H9 (cell line): ENCODE results near the gene NODAL. TPM values are rescaled to one million over a fixed set of nuclear protein-coding genes. Genes with fewer than 3 reads are reported as not detected.

Experiments
- DNase-seq: peaks from one replicate; pipeline ENCODE4 v3.0.0-alpha.2; 2017
- H2AFZ ChIP-seq: one replicate; pipeline ENCODE4 v1.6.1; 2013; ENCODE audit warnings: mild to moderate bottlenecking, low read length, control low read depth, moderate library complexity
- H2AK5ac ChIP-seq: 2 replicates; pipeline ENCODE4 v1.6.1; 2013; ENCODE audit warnings: low read length, control low read depth, mixed read lengths; ENCODE audit not compliant: insufficient read length
- H2BK120ac ChIP-seq: one replicate; pipeline ENCODE4 v1.6.1; 2013; ENCODE audit warnings: low read depth, mild to moderate bottlenecking, low read length, control low read depth, inconsistent platforms; ENCODE audit not compliant: poor library complexity, severe bottlenecking
- H2BK12ac ChIP-seq: 2 replicates; pipeline ENCODE4 v1.6.1; 2013; ENCODE audit warnings: low read length, control low read depth, mixed read lengths, low read depth; ENCODE audit not compliant: insufficient read length
- H2BK15ac ChIP-seq: 2 replicates; pipeline ENCODE4 v1.6.1; 2013; ENCODE audit warnings: low read depth, low read length, control low read depth
- H2BK20ac ChIP-seq: one replicate; pipeline ENCODE4 v1.6.1; 2013; ENCODE audit warnings: low read depth, mild to moderate bottlenecking, low read length, control low read depth, inconsistent platforms; ENCODE audit not compliant: poor library complexity, severe bottlenecking
- H2BK5ac ChIP-seq: 2 replicates; pipeline ENCODE4 v1.6.1; 2013; ENCODE audit warnings: low read length, control low read depth, mixed read lengths; ENCODE audit not compliant: insufficient read length
- H3K14ac ChIP-seq: 2 replicates; pipeline ENCODE4 v1.6.1; 2013; ENCODE audit warnings: low read length, control low read depth; ENCODE audit not compliant: insufficient read depth
- H3K18ac ChIP-seq: 2 replicates; pipeline ENCODE4 v1.6.1; 2013; ENCODE audit warnings: low read depth, mild to moderate bottlenecking, mixed read lengths, low read length, control low read depth; ENCODE audit not compliant: insufficient read length
- H3K23ac ChIP-seq: 2 replicates; pipeline ENCODE4 v1.6.1; 2013; ENCODE audit warnings: low read length, control low read depth, mixed read lengths, low read depth; ENCODE audit not compliant: insufficient read length
- H3K23me2 ChIP-seq: 2 replicates; pipeline ENCODE4 v1.6.1; 2013; ENCODE audit warnings: low read depth, mild to moderate bottlenecking, mixed read lengths, low read length, control low read depth; ENCODE audit not compliant: insufficient read length, poor library complexity, severe bottlenecking
- H3K27ac ChIP-seq: 2 replicates; pipeline ENCODE4 v1.5.1; 2013; ENCODE audit warnings: low read length, control low read depth, mixed read lengths, low read depth; ENCODE audit not compliant: insufficient read length
- H3K27me3 ChIP-seq: 2 replicates; pipeline ENCODE4 v1.6.1; 2013; ENCODE audit warnings: low read length, control low read depth, inconsistent platforms; ENCODE audit not compliant: insufficient read depth
- H3K4ac ChIP-seq: 2 replicates; pipeline ENCODE4 v1.6.1; 2013; ENCODE audit warnings: low read depth, mild to moderate bottlenecking, control low read depth, inconsistent platforms, low read length, moderate library complexity
- H3K4me1 ChIP-seq: 2 replicates; pipeline ENCODE4 v1.6.1; 2013; ENCODE audit warnings: low read length, control low read depth, inconsistent platforms; ENCODE audit not compliant: insufficient read depth
- H3K4me2 ChIP-seq: 2 replicates; pipeline ENCODE4 v1.6.1; 2013; ENCODE audit warnings: low read length, control low read depth, mixed read lengths; ENCODE audit not compliant: insufficient read length, insufficient read depth
- H3K56ac ChIP-seq: 2 replicates; pipeline ENCODE4 v1.6.1; 2013; ENCODE audit warnings: low read depth, mild to moderate bottlenecking, mixed read lengths, low read length, control low read depth; ENCODE audit not compliant: insufficient read length
- H3K79me1 ChIP-seq: 2 replicates; pipeline ENCODE4 v1.6.1; 2013; ENCODE audit warnings: low read depth, mild to moderate bottlenecking, moderate library complexity, low read length, control low read depth, inconsistent platforms; ENCODE audit not compliant: insufficient read depth, poor library complexity, severe bottlenecking
- H3K79me2 ChIP-seq: 2 replicates; pipeline ENCODE4 v1.6.1; 2013; ENCODE audit warnings: low read length, control low read depth, inconsistent platforms; ENCODE audit not compliant: insufficient read depth
- H3K9ac ChIP-seq: 2 replicates; pipeline ENCODE4 v1.6.1; 2013; ENCODE audit warnings: low read length, control low read depth, mixed read lengths; ENCODE audit not compliant: insufficient read length; ENCODE audit errors: extremely low read depth
- H3K9me3 ChIP-seq: one replicate; pipeline ENCODE4 v1.6.1; 2013; ENCODE audit warnings: low read depth, low read length, inconsistent platforms; ENCODE audit not compliant: control insufficient read depth
- H3T11ph ChIP-seq: one replicate; pipeline ENCODE4 v1.6.1; 2013; ENCODE audit warnings: mild to moderate bottlenecking, low read length, control low read depth, inconsistent platforms
- H4K20me1 ChIP-seq: one replicate; pipeline ENCODE4 v1.6.1; 2013; ENCODE audit not compliant: control insufficient read depth, insufficient read length, insufficient read depth
- H4K5ac ChIP-seq: 2 replicates; pipeline ENCODE4 v1.6.1; 2013; ENCODE audit warnings: low read depth, mild to moderate bottlenecking, mixed read lengths, low read length, control low read depth; ENCODE audit not compliant: insufficient read length
- H4K8ac ChIP-seq: replicated peaks from 2 replicates; pipeline ENCODE4 v1.6.1; 2013; ENCODE audit warnings: low read length, control low read depth, mixed read lengths, low read depth; ENCODE audit not compliant: insufficient read length
- H4K91ac ChIP-seq: 2 replicates; pipeline ENCODE4 v1.6.1; 2013; ENCODE audit warnings: low read depth, mild to moderate bottlenecking, moderate library complexity, mixed read lengths, low read length, control low read depth; ENCODE audit not compliant: insufficient read length
- H3K27ac Mint-ChIP-seq, 3 experiments: 2 replicates in 2 of 3; 3 replicates in 1 of 3; pipeline ENCODE4 v1.8.0; 2020 to 2021; ENCODE audit warnings: mixed read lengths in 3 of 3, mild to moderate bottlenecking in 1 of 3, moderate library complexity in 1 of 3
- H3K27me3 Mint-ChIP-seq: 2 replicates; pipeline ENCODE4 v1.8.0; 2021; ENCODE audit warnings: low read depth, mild to moderate bottlenecking, moderate library complexity, mixed read lengths
- H3K36me3 Mint-ChIP-seq, 3 experiments: 2 replicates in 2 of 3; 3 replicates in 1 of 3; pipeline ENCODE4 v1.8.0; 2020 to 2021; ENCODE audit warnings: low read depth in 3 of 3, mixed read lengths in 3 of 3; ENCODE audit not compliant: insufficient read depth in 1 of 3
- H3K4me1 Mint-ChIP-seq, 2 experiments: 2 replicates each; pipeline ENCODE4 v1.8.0; 2020; ENCODE audit warnings: mixed read lengths in 2 of 2
- H3K4me3 Mint-ChIP-seq, 2 experiments: 2 replicates in 1 of 2; 3 replicates in 1 of 2; pipeline ENCODE4 v1.8.0; 2020 to 2021; ENCODE audit warnings: mild to moderate bottlenecking in 2 of 2, mixed read lengths in 2 of 2, moderate library complexity in 1 of 2
- H3K9me3 Mint-ChIP-seq, 2 experiments: 2 replicates in 1 of 2; 3 replicates in 1 of 2; pipeline ENCODE4 v1.8.0; 2020; ENCODE audit warnings: mild to moderate bottlenecking in 2 of 2, mixed read lengths in 2 of 2, moderate library complexity in 1 of 2
- WGBS: extraction: QIAGEN DNeasy Blood & Tissue Kit; methylation state at CpG from one replicate; pipeline ENCODE4 v1.1.7; 2013; ENCODE audit warnings: missing lambda C conversion rate, low lambda C conversion rate, mixed read lengths; ENCODE audit not compliant: insufficient read length; ENCODE audit errors: extremely low coverage; 5-methylcytosine and 5-hydroxymethylcytosine counted together
- total RNA-seq: library from RNA; stranded (reverse); gene quantifications from 2 replicates; pipeline ENCODE4 v1.2.1, GENCODE V29; 2021
- TF ChIP-seq, protein P1 (sequence below): fragments of 200-600 bp; sonication (generic); conservative IDR thresholded peaks from 3 replicates; pipeline ENCODE4 v1.8.0; 2021; ENCODE audit warnings: antibody characterized with exemption, mild to moderate bottlenecking

Gene NODAL
- total RNA-seq, 1 experiment from 2014 or later: 80.7 TPM

DNA sequence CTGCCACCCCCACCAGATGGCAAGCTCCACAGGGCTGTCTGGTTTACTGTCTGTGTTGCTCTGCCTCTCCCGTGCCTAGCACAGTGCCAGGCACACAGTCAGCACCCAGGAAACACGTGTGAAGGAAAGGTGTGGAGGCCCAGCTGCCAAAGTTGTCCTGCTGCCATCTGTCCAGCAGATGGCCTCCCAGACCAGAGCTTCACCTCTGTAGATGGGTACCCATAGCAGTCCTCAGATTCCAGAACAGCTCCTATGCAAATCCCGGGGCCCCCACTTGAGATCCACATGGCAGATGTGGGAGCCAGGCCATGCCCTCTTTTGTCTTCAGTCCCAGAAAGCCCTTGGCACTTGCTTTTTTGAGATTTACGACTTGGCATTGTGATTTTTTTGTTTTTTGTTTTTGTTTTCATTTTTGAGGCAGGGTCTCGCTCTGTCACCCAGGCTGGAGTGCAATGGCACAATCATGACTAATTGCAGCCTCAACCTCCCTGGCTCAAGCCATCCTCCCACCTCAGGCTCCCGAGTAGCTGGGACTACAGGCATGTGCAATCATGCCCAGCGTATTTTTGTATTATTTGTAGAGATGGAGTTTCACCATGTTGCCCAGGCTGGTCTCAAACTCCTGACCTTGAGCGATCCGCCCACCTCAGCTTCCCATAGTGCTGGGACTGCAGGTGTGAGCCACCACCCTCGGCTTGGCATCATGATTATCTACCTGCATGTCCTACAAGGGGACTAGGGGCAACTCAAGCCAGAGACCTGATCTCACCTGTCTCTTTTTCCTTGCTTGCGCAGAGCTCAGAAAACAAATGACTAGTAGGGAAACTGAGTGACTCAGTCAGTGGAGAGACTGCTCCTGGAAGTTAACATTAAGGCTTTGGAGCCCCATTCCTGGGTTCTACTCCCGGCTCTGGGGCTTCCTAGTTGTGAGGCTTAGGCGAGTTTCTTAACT, 20.2 kb upstream of the NODAL start:
- no peak overlapping the region for H2AFZ ChIP-seq
- no peak overlapping the region for H3K4me3 Mint-ChIP-seq

More for the DNA sequence above, 20.2 kb upstream of the NODAL start:
- H2BK12ac ChIP-seq: no peak overlapping the region
- no peak overlapping the region for H3K4me2 ChIP-seq
- WGBS: no CpG with 5 or more reads among the region's 13 CpGs
- H3K18ac ChIP-seq: no peak overlapping the region
- H3K23me2 ChIP-seq: peaks cover 14% of the 10 kb centered on the region
- H3K23ac ChIP-seq: no peak overlapping the region
- no peak overlapping the region for H2BK15ac ChIP-seq
- H3K9ac ChIP-seq: no peak overlapping the region
- H2AK5ac ChIP-seq: no peak overlapping the region
- no peak overlapping the region for H2BK120ac ChIP-seq
- H3K56ac ChIP-seq: no peak overlapping the region
- no peak overlapping the region for H2BK20ac ChIP-seq
- H2BK5ac ChIP-seq: no peak overlapping the region
- H3T11ph ChIP-seq: no peak overlapping the region
- DNase-seq: peak; percentile 75
- TF ChIP-seq, protein P1, sequence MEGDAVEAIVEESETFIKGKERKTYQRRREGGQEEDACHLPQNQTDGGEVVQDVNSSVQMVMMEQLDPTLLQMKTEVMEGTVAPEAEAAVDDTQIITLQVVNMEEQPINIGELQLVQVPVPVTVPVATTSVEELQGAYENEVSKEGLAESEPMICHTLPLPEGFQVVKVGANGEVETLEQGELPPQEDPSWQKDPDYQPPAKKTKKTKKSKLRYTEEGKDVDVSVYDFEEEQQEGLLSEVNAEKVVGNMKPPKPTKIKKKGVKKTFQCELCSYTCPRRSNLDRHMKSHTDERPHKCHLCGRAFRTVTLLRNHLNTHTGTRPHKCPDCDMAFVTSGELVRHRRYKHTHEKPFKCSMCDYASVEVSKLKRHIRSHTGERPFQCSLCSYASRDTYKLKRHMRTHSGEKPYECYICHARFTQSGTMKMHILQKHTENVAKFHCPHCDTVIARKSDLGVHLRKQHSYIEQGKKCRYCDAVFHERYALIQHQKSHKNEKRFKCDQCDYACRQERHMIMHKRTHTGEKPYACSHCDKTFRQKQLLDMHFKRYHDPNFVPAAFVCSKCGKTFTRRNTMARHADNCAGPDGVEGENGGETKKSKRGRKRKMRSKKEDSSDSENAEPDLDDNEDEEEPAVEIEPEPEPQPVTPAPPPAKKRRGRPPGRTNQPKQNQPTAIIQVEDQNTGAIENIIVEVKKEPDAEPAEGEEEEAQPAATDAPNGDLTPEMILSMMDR: peak; percentile 90
- H3K4me1 ChIP-seq: peaks cover 3% of the 10 kb centered on the region; the same call in 1 of the 2 replicates
- H3K79me1 ChIP-seq: no peaks in the 10 kb centered on the region
- H4K20me1 ChIP-seq: no peaks in the 10 kb centered on the region
- no peak overlapping the region for H3K27ac ChIP-seq
- H3K4ac ChIP-seq: no peak overlapping the region
- H3K9me3 ChIP-seq: no peaks in the 10 kb centered on the region
- no peaks in the 10 kb centered on the region; a peak in 1 of 5 replicates for H3K9me3 Mint-ChIP-seq
- peaks cover 0 to 8% (median 0%) of the 10 kb centered on the region in 3 experiments; a peak in 2 of 7 replicates for H3K36me3 Mint-ChIP-seq
- H4K91ac ChIP-seq: no peak overlapping the region
- peaks cover 45% of the 10 kb centered on the region for H3K27me3 Mint-ChIP-seq
- peaks cover 31 to 40% of the 10 kb centered on the region in 2 experiments for H3K4me1 Mint-ChIP-seq
- H4K5ac ChIP-seq: no peak overlapping the region
- no peaks in the 10 kb centered on the region for H3K79me2 ChIP-seq
- H4K8ac ChIP-seq: no peak overlapping the region
- peaks cover 10% of the 10 kb centered on the region; the same call in 1 of the 2 replicates for H3K27me3 ChIP-seq
- no peak overlapping the region; a peak in 2 of 7 replicates for H3K27ac Mint-ChIP-seq
- no peak overlapping the region for H3K14ac ChIP-seq
